Measurements from ENCODE around the gene SLC7A7. TPM values are rescaled to one million over a fixed set of nuclear protein-coding genes. Genes with fewer than 3 reads are reported as not detected.

Gene SLC7A7
- total RNA-seq, 4 donors from 2014 or later: 11.7 to 136 (median 44.0) TPM

DNA sequence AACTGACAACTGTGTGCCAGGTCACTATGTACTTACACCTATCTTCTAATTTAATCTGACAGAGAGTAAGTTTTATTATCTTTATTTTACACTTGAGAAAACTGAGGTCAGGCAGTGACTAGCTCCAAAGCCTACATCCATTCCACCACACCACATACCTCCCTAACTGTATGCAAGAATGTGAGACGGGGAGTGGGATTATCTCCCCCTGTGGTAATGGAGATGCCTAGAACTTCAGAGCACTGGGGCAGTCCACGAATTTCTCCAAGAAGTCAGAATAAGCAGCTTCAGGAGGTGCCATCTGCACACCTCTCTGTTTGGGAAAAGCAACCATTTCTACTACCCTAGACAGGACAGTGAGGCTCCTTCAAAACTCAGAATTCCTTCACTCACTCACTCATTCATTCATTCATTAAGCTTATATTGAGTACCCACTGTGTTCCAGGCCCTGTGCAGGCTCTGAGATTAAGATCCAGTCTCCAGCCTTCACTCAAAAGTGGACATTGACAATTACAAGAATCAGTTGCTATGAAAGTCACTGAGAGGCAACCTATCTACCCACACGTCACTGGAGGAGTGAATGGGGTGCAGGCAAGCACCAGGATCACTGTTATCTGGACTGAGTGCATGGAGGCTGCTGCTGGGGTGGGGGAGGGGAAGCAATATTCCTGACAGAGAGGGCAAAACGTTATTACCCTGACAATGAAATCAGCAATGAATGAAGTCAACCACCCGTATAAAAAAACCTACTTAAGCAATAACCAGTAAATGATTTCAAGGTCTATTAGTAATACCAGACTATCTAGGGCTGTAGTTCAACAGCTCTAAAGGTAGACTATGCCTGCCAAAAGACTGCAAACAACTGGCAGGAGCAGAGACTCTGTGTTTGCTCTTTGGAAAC is 18.0 kb downstream of the SLC7A7 start:
- TF ChIP-seq, protein P1, sequence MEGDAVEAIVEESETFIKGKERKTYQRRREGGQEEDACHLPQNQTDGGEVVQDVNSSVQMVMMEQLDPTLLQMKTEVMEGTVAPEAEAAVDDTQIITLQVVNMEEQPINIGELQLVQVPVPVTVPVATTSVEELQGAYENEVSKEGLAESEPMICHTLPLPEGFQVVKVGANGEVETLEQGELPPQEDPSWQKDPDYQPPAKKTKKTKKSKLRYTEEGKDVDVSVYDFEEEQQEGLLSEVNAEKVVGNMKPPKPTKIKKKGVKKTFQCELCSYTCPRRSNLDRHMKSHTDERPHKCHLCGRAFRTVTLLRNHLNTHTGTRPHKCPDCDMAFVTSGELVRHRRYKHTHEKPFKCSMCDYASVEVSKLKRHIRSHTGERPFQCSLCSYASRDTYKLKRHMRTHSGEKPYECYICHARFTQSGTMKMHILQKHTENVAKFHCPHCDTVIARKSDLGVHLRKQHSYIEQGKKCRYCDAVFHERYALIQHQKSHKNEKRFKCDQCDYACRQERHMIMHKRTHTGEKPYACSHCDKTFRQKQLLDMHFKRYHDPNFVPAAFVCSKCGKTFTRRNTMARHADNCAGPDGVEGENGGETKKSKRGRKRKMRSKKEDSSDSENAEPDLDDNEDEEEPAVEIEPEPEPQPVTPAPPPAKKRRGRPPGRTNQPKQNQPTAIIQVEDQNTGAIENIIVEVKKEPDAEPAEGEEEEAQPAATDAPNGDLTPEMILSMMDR (IDR thresholded peaks at IDR 0.05; ENCODE audit: low read depth): no peak

GRCh38 chr14:22796087-22796707 is 19.0 kb downstream of the SLC7A7 start:
- TF ChIP-seq, protein P1 (IDR thresholded peaks at IDR 0.05; ENCODE audit: low read depth): no peak

- TF ChIP-seq, protein P1 (IDR thresholded peaks at IDR 0.05; ENCODE audit: low read depth): no peak
Observed at GRCh38 chr14:22794551-22794951, 20.7 kb downstream of the SLC7A7 start.

DNA sequence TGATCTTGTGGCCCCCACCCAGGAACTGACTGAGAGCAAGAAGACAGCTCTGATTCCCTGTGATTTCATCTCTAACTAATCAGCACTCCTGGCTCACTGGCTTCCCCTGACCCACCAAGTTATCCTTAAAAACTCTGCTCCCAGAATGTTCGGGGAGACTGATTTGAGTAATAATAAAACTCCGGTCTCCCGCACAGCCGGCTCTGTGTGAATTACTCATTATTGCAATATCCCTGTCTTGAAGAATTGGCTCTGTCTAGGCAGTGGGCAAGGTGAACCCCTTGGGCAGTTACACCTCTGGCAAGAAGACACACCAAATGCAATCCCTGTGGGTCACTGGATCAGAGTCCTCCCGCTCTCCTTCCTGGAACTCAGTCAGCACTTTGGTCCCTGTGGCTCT is 21.3 kb downstream of the SLC7A7 start:
- TF ChIP-seq, protein P1 (IDR thresholded peaks at IDR 0.05; ENCODE audit: low read depth): no peak

DNA sequence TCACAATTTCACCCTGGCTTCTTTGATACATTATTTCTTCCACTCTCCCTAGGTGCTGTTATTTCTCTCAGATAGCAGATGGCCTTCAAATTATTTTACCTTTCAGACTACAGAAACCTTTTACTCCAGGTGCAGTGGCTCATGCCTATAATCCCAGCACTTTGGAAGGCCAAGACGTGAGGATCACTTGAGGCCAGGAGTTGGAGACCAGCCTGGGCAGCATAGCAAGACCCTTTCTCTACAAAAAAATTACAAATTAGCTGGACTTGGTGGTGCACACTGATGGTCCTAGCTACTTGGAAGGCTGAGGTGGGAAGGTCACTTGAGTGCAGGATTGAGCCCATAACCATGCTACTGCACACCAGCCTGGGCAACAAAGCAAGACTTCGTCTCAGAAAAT is 23.1 kb downstream of the SLC7A7 start:
- TF ChIP-seq, protein P1 (IDR thresholded peaks at IDR 0.05; ENCODE audit: low read depth): no peak

DNA sequence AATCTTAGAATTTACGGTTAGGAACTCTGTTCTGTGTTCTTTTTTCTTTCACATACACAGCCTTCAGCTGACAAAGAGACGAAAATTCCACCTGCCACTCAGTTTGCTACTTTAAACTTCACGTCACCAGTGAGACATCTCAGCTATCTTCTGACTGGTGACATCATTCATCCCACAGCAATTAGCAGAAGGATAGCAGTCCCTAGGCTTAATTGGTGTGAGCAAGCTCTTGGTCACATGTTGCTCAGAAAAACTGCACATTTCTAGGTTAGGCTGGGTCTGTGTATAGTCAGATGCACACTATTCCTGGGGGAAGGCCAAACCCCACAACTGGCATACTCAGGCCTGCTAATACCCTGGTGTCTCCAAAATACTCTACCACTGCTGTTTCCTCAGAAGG is 23.9 kb downstream of the SLC7A7 start:
- TF ChIP-seq, protein P1 (IDR thresholded peaks at IDR 0.05; ENCODE audit: low read depth): no peak

DNA sequence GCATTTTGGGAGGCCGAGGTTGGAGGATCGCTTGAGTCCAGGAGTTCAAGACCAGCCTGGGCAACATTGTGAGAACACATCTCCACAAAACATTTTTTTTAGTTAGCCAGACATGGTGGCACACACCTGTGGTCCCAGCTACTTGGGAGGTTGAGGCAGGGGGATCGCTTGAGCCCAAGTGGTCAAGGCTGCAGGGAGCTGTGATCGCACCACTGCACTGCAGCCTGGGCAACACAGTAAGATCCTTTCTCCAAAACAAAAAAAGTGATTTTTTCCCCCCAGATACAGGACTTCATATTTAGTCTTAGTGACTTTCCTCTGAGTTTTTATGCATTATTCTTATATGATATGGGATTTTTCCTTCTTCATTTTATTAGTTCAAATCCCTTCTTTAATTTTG is 28.6 kb downstream of the SLC7A7 start:
- TF ChIP-seq, protein P1 (IDR thresholded peaks at IDR 0.05; ENCODE audit: low read depth): no peak

All from subcutaneous adipose tissue (tissue), 4 donors.